NCI-H2227 (cell line): Measurements from ENCODE around the gene HDDC3.

Experiments used
- DNase-seq: peaks from one replicate; lab custom pipeline; 2025; ENCODE audit not compliant: unreplicated experiment; lab: John Stamatoyannopoulos, UW

Gene HDDC3

GRCh38 chr15:90953947-90954711, 21.8 kb upstream of the HDDC3 start:
- no peak for DNase-seq

- DNase-seq, result no peak
Observed at GRCh38 chr15:90952901-90953677, 20.7 kb upstream of the HDDC3 start.

GRCh38 chr15:90950676-90951075, 18.3 kb upstream of the HDDC3 start:
- no peak for DNase-seq

- DNase-seq, result no peak
Observed at GRCh38 chr15:90949979-90950675, 17.8 kb upstream of the HDDC3 start.

GRCh38 chr15:90948506-90948905, 16.2 kb upstream of the HDDC3 start:
- no peak for DNase-seq

- DNase-seq, result no peak
Observed at GRCh38 chr15:90947577-90948357, 15.4 kb upstream of the HDDC3 start.

GRCh38 chr15:90946941-90947576, 14.7 kb upstream of the HDDC3 start:
- no peak for DNase-seq

GRCh38 chr15:90946538-90946937, 14.2 kb upstream of the HDDC3 start:
- no peak for DNase-seq

- DNase-seq, result no peak
Observed at GRCh38 chr15:90945091-90945490, 12.7 kb upstream of the HDDC3 start.

- DNase-seq, result no peak
Observed at GRCh38 chr15:90942354-90943120, 10.2 kb upstream of the HDDC3 start.

GRCh38 chr15:90941038-90941437, 8.7 kb upstream of the HDDC3 start:
- no peak for DNase-seq

GRCh38 chr15:90939756-90940155, 7.4 kb upstream of the HDDC3 start:
- no peak for DNase-seq

- no peak for DNase-seq
Observed at GRCh38 chr15:90938261-90938660, 5.9 kb upstream of the HDDC3 start.

- no peak for DNase-seq
Observed at GRCh38 chr15:90936823-90937222, 4.5 kb upstream of the HDDC3 start.

- DNase-seq, result peak; percentile 91
Observed at GRCh38 chr15:90934949-90935751, 2.8 kb upstream of the HDDC3 start, which contains the start of gene UNC45A. TSS of gene UNC45A (plus strand) at chr15:90935285. CDS start at chr15:90935325, 40 bp downstream.

- DNase-seq, result peak; percentile 83
Observed at GRCh38 chr15:90934256-90934948, 2.1 kb upstream of the HDDC3 start.

GRCh38 chr15:90933301-90933700, 952 bp upstream of the HDDC3 start:
- DNase-seq, result no peak

GRCh38 chr15:90932660-90932991, 277 bp upstream of the HDDC3 start:
- no peak for DNase-seq

GRCh38 chr15:90931575-90931827, 848 bp downstream of the HDDC3 start:
- DNase-seq, result no peak
